ENCODE measurements around the gene SYNE3. TPM values are rescaled to one million over a fixed set of nuclear protein-coding genes. Genes with fewer than 3 reads are reported as not detected.

SYNE3 gene
- total RNA-seq, 1 experiment from 2014 or later = 1.2 TPM

- CTCF ChIA-PET = no interaction called here
Observed at GRCh38 chr14:95488376-95489213, 27.9 kb downstream of the SYNE3 start.

GRCh38 chr14:95487669-95488084 lies 28.8 kb downstream of the SYNE3 start:
- H3K27me3 ChIP-seq (ENCODE audit: low read length) = no peaks in the 10 kb centered on the region

More at GRCh38 chr14:95488376-95489213, 27.9 kb downstream of the SYNE3 start:
- H3K9ac ChIP-seq (ENCODE audit: low read length) = no peak overlapping the region
- H3K4me1 ChIP-seq (ENCODE audit: insufficient read depth, low read length) = peaks cover 5% of the 10 kb centered on the region
- H4K20me1 ChIP-seq (ENCODE audit: low read length) = no peaks in the 10 kb centered on the region
- DNase-seq (no peak), ATAC-seq (no peak)
- H2AFZ ChIP-seq (ENCODE audit: low read length) = no peak overlapping the region
- H3K4me2 ChIP-seq (ENCODE audit: low read length) = no peak overlapping the region
- no peaks in the 10 kb centered on the region for H3F3A ChIP-seq (ENCODE audit: low read length, unreplicated experiment)
- POLR2A ChIA-PET (ENCODE audit: unreplicated experiment) = no interaction called here
- no peaks in the 10 kb centered on the region for H3K79me2 ChIP-seq (ENCODE audit: low read length)
- H3K27ac ChIP-seq (ENCODE audit: low read length) = no peak overlapping the region
- intact Hi-C loops (cut with micrococcal nuclease) = loop anchor here (10.0 kb wide), 1 partner anchor 46 kb away; the partner anchor contains the start of gene GLRX5
- no peaks in the 10 kb centered on the region for H3K9me3 ChIP-seq (ENCODE audit: low read length)
- no peak overlapping the region for H3K4me3 ChIP-seq (ENCODE audit: low read length)
- no peaks in the 10 kb centered on the region for H3K36me3 ChIP-seq (ENCODE audit: low read depth, low read length)
- no peak for TF ChIP-seq EZH2phosphoT487 (IDR thresholded peaks at IDR 0.05; ENCODE audit: borderline replicate concordance, low read length)
- TF ChIP-seq CTCF (conservative IDR thresholded peaks at IDR 0.05; ENCODE audit: low read depth, low read length) = no peak
- TF ChIP-seq EZH2 (IDR thresholded peaks at IDR 0.05; ENCODE audit: low read length, unreplicated experiment) = no peak
- no TSS peak for BruUV-seq (replicated peaks)
- no peaks in the 10 kb centered on the region for H3K9me2 ChIP-seq (replicated peaks; ENCODE audit: low read length)
- no peaks in the 10 kb centered on the region for H3K27me3 ChIP-seq (ENCODE audit: low read length)

More at GRCh38 chr14:95487669-95488084, 28.8 kb downstream of the SYNE3 start:
- no TSS peak for BruUV-seq (replicated peaks)
- Histone ChIP-seq H3K79me2 (ENCODE audit: low read length) (no peaks in the 10 kb centered on the region), H3K4me2 (ENCODE audit: low read length) (no peak overlapping the region), H3K36me3 (ENCODE audit: low read depth, low read length) (no peaks in the 10 kb centered on the region), H3K4me1 (ENCODE audit: insufficient read depth, low read length) (peaks cover 14% of the 10 kb centered on the region), H3K4me3 (ENCODE audit: low read length) (no peak overlapping the region), H3F3A (ENCODE audit: low read length, unreplicated experiment) (no peaks in the 10 kb centered on the region), H3K9me2 (replicated peaks; ENCODE audit: low read length) (no peaks in the 10 kb centered on the region), H2AFZ (ENCODE audit: low read length) (no peak overlapping the region), H3K27ac (ENCODE audit: low read length) (no peak overlapping the region), H3K9ac (ENCODE audit: low read length) (no peak overlapping the region), H3K9me3 (ENCODE audit: low read length) (no peaks in the 10 kb centered on the region), H4K20me1 (ENCODE audit: low read length) (no peaks in the 10 kb centered on the region)
- ATAC-seq (no peak), DNase-seq (no peak)
- TF ChIP-seq CTCF (conservative IDR thresholded peaks at IDR 0.05; ENCODE audit: low read depth, low read length) (no peak), EZH2phosphoT487 (IDR thresholded peaks at IDR 0.05; ENCODE audit: borderline replicate concordance, low read length) (no peak), EZH2 (IDR thresholded peaks at IDR 0.05; ENCODE audit: low read length, unreplicated experiment) (no peak)
- CTCF ChIA-PET = no interaction called here
- intact Hi-C loops (cut with micrococcal nuclease) = loop anchor here (10.0 kb wide), 1 partner anchor 47 kb away; the partner anchor contains the start of gene GLRX5
- POLR2A ChIA-PET (ENCODE audit: unreplicated experiment) = no interaction called here
